K562 (cell line): ENCODE results near the gene TNPO3. TPM values are rescaled to one million over a fixed set of nuclear protein-coding genes. Genes with fewer than 3 reads are reported as not detected.

ENCODE experiments used
- ATAC-seq: fragments of 200-7000 bp; cut with Tn5 transposase; 3 replicates; pipeline ENCODE4 v1.9.1; 2020; ENCODE audit warnings: moderate library complexity
- BruUV-seq: library from RNA; stranded (reverse); fragments of 400-500 nt; replicated peaks from 2 replicates; lab custom pipeline; 2021; lab: Mats Ljungman, UMichigan
- CTCF ChIA-PET: fragments of 300-600 bp; formaldehyde crosslinking; extraction: SDS; loops from one replicate; lab custom pipeline; 2021; ENCODE audit warnings: low intra/inter-chr PET ratio; lab: Yijun Ruan, JAX
- POLR2A ChIA-PET: fragments of 300-600, 350-650 bp; sonication (Branson Sonifier 250); formaldehyde crosslinking; extraction: SDS; loops from one replicate; lab custom pipeline; 2021; ENCODE audit warnings: antibody characterized with exemption, inconsistent platforms; lab: Yijun Ruan, JAX
- DNase-seq, 4 experiments: peaks; one replicate each; pipeline versions ENCODE4 v3.0.0 to v3.0.0-alpha.2; 2011 to 2018; ENCODE audit warnings: low spot score in 3 of 4, mixed read lengths in 3 of 4; ENCODE audit errors: extremely low read depth in 1 of 4
- FAIRE-seq: peaks from 2 replicates; lab custom pipeline; 2011; peaks lifted over from hg19 to GRCh38; lab: Jason Lieb, UNC
- H2AFZ ChIP-seq: 2 replicates; pipeline ENCODE4 v1.6.0; 2011; ENCODE audit warnings: low read depth, low read length, control low read depth, inconsistent platforms
- H3K27ac ChIP-seq: fragments of 200-600 bp; 3 replicates; pipeline ENCODE4 v1.8.0; 2011; ENCODE audit warnings: low read depth, mild to moderate bottlenecking, control low read depth, inconsistent platforms, low read length, moderate library complexity, mixed read lengths; ENCODE audit errors: extremely low read depth
- H3K27me3 ChIP-seq, 2 experiments: fragments of 300-600 bp in 1 of 2; 2 replicates in 1 of 2; 3 replicates in 1 of 2; pipeline versions ENCODE4 v1.6.0 to v1.8.0; 2011; ENCODE audit warnings: inconsistent platforms in 2 of 2, low read length in 2 of 2, mild to moderate bottlenecking in 1 of 2, mixed read lengths in 1 of 2, moderate library complexity in 1 of 2; ENCODE audit not compliant: control insufficient read depth in 2 of 2, insufficient read depth in 2 of 2
- H3K36me3 ChIP-seq: fragments of 300-600 bp; 3 replicates; pipeline ENCODE4 v1.8.0; 2011; ENCODE audit warnings: mild to moderate bottlenecking, low read length, inconsistent platforms; ENCODE audit not compliant: control insufficient read depth, insufficient read depth
- H3K4me1 ChIP-seq, 2 experiments: fragments of 200-600 bp in 1 of 2; replicated peaks in 1 of 2; 2 replicates in 1 of 2; 3 replicates in 1 of 2; pipeline versions ENCODE4 v1.5.1 to v1.8.0; 2011; ENCODE audit warnings: inconsistent platforms in 2 of 2, low read length in 2 of 2, mild to moderate bottlenecking in 1 of 2, mixed read lengths in 1 of 2, moderate library complexity in 1 of 2; ENCODE audit not compliant: control insufficient read depth in 2 of 2, insufficient read depth in 2 of 2
- H3K4me2 ChIP-seq: 2 replicates; pipeline ENCODE4 v1.6.1; 2011; ENCODE audit warnings: low read length, control low read depth, inconsistent platforms, mixed read lengths; ENCODE audit not compliant: insufficient read depth
- H3K4me3 ChIP-seq: fragments of 200-600 bp; sonication (generic), shearing (Covaris generic); 2 replicates; pipeline ENCODE4 v1.5.1; 2016; ENCODE audit warnings: control low read depth, inconsistent platforms
- H3K79me2 ChIP-seq: fragments of 200-600 bp; 3 replicates; pipeline ENCODE4 v1.8.0; 2011; ENCODE audit warnings: low read length, inconsistent platforms; ENCODE audit not compliant: control insufficient read depth, insufficient read depth
- H3K9ac ChIP-seq, 2 experiments: 2 replicates each; pipeline versions ENCODE4 v1.6.0 to v1.6.1; 2011; ENCODE audit warnings: low read depth in 2 of 2, low read length in 2 of 2, control low read depth in 1 of 2, inconsistent platforms in 1 of 2, mild to moderate bottlenecking in 1 of 2, mixed read lengths in 1 of 2; ENCODE audit not compliant: insufficient read depth in 1 of 2
- H3K9me1 ChIP-seq: one replicate; pipeline ENCODE4 v1.6.0; 2011; ENCODE audit warnings: inconsistent platforms, mild to moderate bottlenecking, low read length, moderate library complexity; ENCODE audit not compliant: control insufficient read depth, insufficient read depth
- H3K9me3 ChIP-seq: replicated peaks from 2 replicates; pipeline ENCODE4 v1.5.1; 2011; ENCODE audit warnings: low read depth, low read length, inconsistent platforms; ENCODE audit not compliant: control insufficient read depth, insufficient read depth
- H4K20me1 ChIP-seq: replicated peaks from 2 replicates; pipeline ENCODE4 v1.6.1; 2011; ENCODE audit warnings: low read length, inconsistent platforms, mixed read lengths; ENCODE audit not compliant: control insufficient read depth, insufficient read depth
- C11orf30 ChIP-seq: fragments of 450-650 bp; IDR thresholded peaks from 2 replicates; pipeline ENCODE4 v1.6.1; 2016; ENCODE audit warnings: low read depth, mild to moderate bottlenecking
- KDM4B ChIP-seq, 2 experiments: fragments of 450-650 bp in 1 of 2; sonication (generic) in 1 of 2; IDR thresholded peaks; 2 replicates each; pipeline ENCODE4 v1.6.1; 2016 to 2017; ENCODE audit warnings: borderline replicate concordance in 2 of 2, antibody characterized with exemption in 1 of 2, low read depth in 1 of 2, mild to moderate bottlenecking in 1 of 2
- MAFG ChIP-seq: fragments of 450-650 bp; conservative IDR thresholded peaks from 2 replicates; pipeline ENCODE4 v1.6.1; 2016; ENCODE audit warnings: missing genetic modification characterization, missing compliant biosample characterization
- POLR2AphosphoS5 ChIP-seq: IDR thresholded peaks from 2 replicates; pipeline ENCODE4 v1.6.1; 2011; ENCODE audit warnings: mild to moderate bottlenecking, low read depth, low read length, moderate library complexity; ENCODE audit not compliant: control insufficient read depth, insufficient read depth
- TAF7 ChIP-seq: fragments of 450-650 bp; IDR thresholded peaks from 2 replicates; pipeline ENCODE4 v1.6.1; 2016; ENCODE audit warnings: missing genetic modification characterization, missing compliant biosample characterization
- ZNF316 ChIP-seq: fragments of 450-650 bp; IDR thresholded peaks from 2 replicates; pipeline ENCODE4 v1.6.1; 2016
- ZNF324 ChIP-seq: fragments of 250-450 bp; sonication (Bioruptor Pico); IDR thresholded peaks from 2 replicates; pipeline ENCODE4 v1.4.0; 2020; ENCODE audit warnings: mild to moderate bottlenecking
- ZNF707 ChIP-seq: fragments of 250-450 bp; sonication (Bioruptor Pico); conservative IDR thresholded peaks from 2 replicates; pipeline ENCODE4 v1.8.0; 2022; ENCODE audit warnings: inconsistent platforms, mild to moderate bottlenecking, moderate library complexity
- WGBS: fragments of 100-300 bp; shearing (Covaris generic); methylation state at CpG from one replicate; pipeline ENCODE4 v1.1.6; 2016; ENCODE audit warnings: low coverage, mixed read lengths; ENCODE audit not compliant: insufficient coverage; ENCODE audit errors: missing lambda C conversion rate; 5-methylcytosine and 5-hydroxymethylcytosine counted together
- in situ Hi-C: fragments of 300-500 bp; cut with MboI; formaldehyde crosslinking; loops from 4 replicates; pipeline ENCODE4 v1.15.0; 2018; ENCODE audit warnings: inconsistent platforms, mixed read lengths
- intact Hi-C: fragments of 100-400 bp; cut with micrococcal nuclease; formaldehyde crosslinking; loops from 2 replicates; pipeline ENCODE4 v1.14.2; 2022
- polyA plus RNA-seq, 8 experiments: library from polyadenylated mRNA; depleted of rRNA in 4 of 8; stranded (reverse) in 5 of 8; unstranded in 3 of 8; fragments of >200 nt; fragmentation: Nextera tagmentation in 2 of 8; fragmentation: Illumina TruSeq in 1 of 8; extraction: Ambion mirVana in 2 of 8; extraction: Trizol in 1 of 8; gene quantifications; 2 replicates each; pipeline versions ENCODE4 v1.2.1 to v1.2.3, GENCODE V29; 2011 to 2014; ENCODE audit warnings: inconsistent platforms in 1 of 8, missing spikeins in 1 of 8
- total RNA-seq, 7 experiments: library from RNA; depleted of rRNA in 6 of 7; stranded (reverse); fragments of >200 nt in 6 of 7; fragmentation: Illumina TruSeq in 2 of 7; extraction: Trizol in 2 of 7; gene quantifications; 2 replicates each; pipeline versions ENCODE4 v1.2.1 to v1.2.3, GENCODE V29; 2011 to 2021; ENCODE audit warnings: low replicate concordance in 1 of 7
- TF ChIP-seq, protein P1 (sequence below): IDR thresholded peaks from 3 replicates; pipeline ENCODE4 v1.6.1; 2011; ENCODE audit warnings: borderline replicate concordance, mild to moderate bottlenecking; ENCODE audit not compliant: insufficient read length, insufficient read depth
- TF ChIP-seq, protein P2 (sequence below): fragments of 250-450 bp; sonication (Bioruptor Pico); IDR thresholded peaks from 2 replicates; pipeline ENCODE4 v1.9.0; 2021; ENCODE audit warnings: mild to moderate bottlenecking
- TF ChIP-seq, protein P3 (sequence below): fragments of 450-650 bp; IDR thresholded peaks from 2 replicates; pipeline ENCODE4 v1.7.1; 2018; ENCODE audit warnings: mild to moderate bottlenecking, low read depth; ENCODE audit not compliant: partially characterized antibody

TNPO3 gene
- total and polyA plus RNA-seq, 9 of the 15 experiments (the other 6 are each of a cell fraction or from before 2014, with no cell fraction given), result 35.8 to 125 (median 110) TPM

DNA sequence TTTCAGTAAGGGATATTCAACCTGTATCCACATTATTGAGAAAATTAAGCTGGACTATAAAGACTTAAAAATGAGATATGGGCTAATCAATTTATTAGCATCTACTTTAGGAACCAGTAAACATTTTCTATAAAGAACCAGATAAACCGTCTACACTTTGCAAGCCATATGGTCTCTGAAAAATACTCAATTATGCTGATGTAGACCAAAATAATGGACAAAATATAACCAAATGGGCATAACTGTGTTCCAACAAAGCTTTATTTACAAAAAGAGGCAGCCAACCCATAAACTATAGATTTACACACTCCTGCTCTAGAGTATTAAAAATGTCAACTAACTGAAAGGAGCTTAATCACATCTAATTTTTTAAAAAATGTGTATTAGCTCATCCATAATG lies 42.3 kb downstream of the TNPO3 start:
- no peak for FAIRE-seq
- Histone ChIP-seq H3K4me1 (no peaks in the 10 kb centered on the region), H3K4me2 (no peak overlapping the region), H3K4me3 (no peak overlapping the region), H4K20me1 (no peaks in the 10 kb centered on the region; the same call in 1 of the 2 replicates), H3K9ac (no peak overlapping the region), H3K9me1 (no peaks in the 10 kb centered on the region), H3K36me3 (peaks cover 89% of the 10 kb centered on the region), H2AFZ (no peak overlapping the region), H3K27ac (no peak overlapping the region), H3K27me3 (no peaks in the 10 kb centered on the region), H3K9me3 (no peaks in the 10 kb centered on the region), H3K79me2 (peaks cover 50% of the 10 kb centered on the region)
- BruUV-seq, result no TSS peak
- ChIA-PET CTCF (no interaction called here), POLR2A (interaction anchor here (0.7 to 2.7 kb wide), 3 partner anchors 10 to 52 kb away, joined by 3 to 14 read pairs (median 4); no protein-coding TSS in a partner anchor)
- WGBS, result 80% methylated on average over 1 of the region's 1 CpG
- TF ChIP-seq C11orf30, result peak; percentile 68; the same call in 1 of the 2 replicates
- peak; percentile 78 for TF ChIP-seq ZNF316
- TF ChIP-seq MAFG (tag), result peak; percentile 54
- no peak for TF ChIP-seq KDM4B (IDR thresholded peaks at IDR 0.05; ENCODE audit: borderline replicate concordance in 2 of 2, low read depth in 1 of 2)
- no peak for DNase-seq
- in situ Hi-C loops, result no loop called here
- intact Hi-C loops, result loop anchor here (5.0 kb wide), 1 partner anchor 80 kb away; no protein-coding TSS in a partner anchor
- no peak for ATAC-seq

DNA sequence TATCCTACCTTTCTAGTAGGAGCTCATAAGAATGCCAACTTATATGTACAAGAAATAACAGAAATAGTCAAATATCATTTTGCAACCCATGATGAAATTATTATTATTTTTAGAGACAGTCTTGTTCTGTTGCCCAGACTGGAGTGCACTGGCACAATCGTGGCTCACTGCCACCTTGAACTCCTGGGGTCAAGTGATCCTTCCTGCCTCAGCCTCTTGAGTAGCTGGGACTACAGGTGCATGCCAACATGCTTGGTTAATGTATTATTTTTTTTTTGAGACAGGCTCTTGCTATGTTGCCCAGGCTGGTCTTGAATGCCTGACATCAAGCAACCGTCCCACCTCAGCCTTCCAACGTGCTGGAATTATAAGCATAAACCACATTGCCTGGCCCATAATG lies 44.8 kb downstream of the TNPO3 start:
- Histone ChIP-seq H3K4me3 (no peak overlapping the region), H3K4me2 (no peak overlapping the region), H3K79me2 (peaks cover 54% of the 10 kb centered on the region), H3K27me3 (no peaks in the 10 kb centered on the region), H3K9me3 (no peaks in the 10 kb centered on the region), H3K27ac (no peak overlapping the region), H4K20me1 (no peaks in the 10 kb centered on the region; the same call in 1 of the 2 replicates), H3K4me1 (no peaks in the 10 kb centered on the region), H3K9ac (no peak overlapping the region), H3K36me3 (peaks cover 86% of the 10 kb centered on the region), H2AFZ (no peak overlapping the region), H3K9me1 (no peaks in the 10 kb centered on the region)
- ATAC-seq, result no peak
- POLR2A ChIA-PET, result interaction anchor here (0.6 to 1.7 kb wide), 3 partner anchors 10 to 21 kb away, joined by 3 to 13 read pairs (median 4); no protein-coding TSS in a partner anchor
- intact Hi-C loops (loop anchor here (5.0 kb wide), 1 partner anchor 82 kb away; no protein-coding TSS in a partner anchor), in situ Hi-C loops (no loop called here)
- no peak for FAIRE-seq
- CTCF ChIA-PET, result no interaction called here
- WGBS, result 90% methylated on average over 3 of the region's 3 CpGs
- DNase-seq, result no peak
- no TSS peak for BruUV-seq
- TF ChIP-seq, protein P1, sequence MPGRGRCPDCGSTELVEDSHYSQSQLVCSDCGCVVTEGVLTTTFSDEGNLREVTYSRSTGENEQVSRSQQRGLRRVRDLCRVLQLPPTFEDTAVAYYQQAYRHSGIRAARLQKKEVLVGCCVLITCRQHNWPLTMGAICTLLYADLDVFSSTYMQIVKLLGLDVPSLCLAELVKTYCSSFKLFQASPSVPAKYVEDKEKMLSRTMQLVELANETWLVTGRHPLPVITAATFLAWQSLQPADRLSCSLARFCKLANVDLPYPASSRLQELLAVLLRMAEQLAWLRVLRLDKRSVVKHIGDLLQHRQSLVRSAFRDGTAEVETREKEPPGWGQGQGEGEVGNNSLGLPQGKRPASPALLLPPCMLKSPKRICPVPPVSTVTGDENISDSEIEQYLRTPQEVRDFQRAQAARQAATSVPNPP, result no peak
- TF ChIP-seq ZNF707 (CRISPR knock-in tag) (no peak), TAF7 (tag) (no peak), ZNF324 (CRISPR knock-in tag) (no peak), POLR2AphosphoS5 (no peak)
- TF ChIP-seq, protein P2, sequence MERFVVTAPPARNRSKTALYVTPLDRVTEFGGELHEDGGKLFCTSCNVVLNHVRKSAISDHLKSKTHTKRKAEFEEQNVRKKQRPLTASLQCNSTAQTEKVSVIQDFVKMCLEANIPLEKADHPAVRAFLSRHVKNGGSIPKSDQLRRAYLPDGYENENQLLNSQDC (CRISPR knock-in tag), result no peak
- TF ChIP-seq, protein P3, sequence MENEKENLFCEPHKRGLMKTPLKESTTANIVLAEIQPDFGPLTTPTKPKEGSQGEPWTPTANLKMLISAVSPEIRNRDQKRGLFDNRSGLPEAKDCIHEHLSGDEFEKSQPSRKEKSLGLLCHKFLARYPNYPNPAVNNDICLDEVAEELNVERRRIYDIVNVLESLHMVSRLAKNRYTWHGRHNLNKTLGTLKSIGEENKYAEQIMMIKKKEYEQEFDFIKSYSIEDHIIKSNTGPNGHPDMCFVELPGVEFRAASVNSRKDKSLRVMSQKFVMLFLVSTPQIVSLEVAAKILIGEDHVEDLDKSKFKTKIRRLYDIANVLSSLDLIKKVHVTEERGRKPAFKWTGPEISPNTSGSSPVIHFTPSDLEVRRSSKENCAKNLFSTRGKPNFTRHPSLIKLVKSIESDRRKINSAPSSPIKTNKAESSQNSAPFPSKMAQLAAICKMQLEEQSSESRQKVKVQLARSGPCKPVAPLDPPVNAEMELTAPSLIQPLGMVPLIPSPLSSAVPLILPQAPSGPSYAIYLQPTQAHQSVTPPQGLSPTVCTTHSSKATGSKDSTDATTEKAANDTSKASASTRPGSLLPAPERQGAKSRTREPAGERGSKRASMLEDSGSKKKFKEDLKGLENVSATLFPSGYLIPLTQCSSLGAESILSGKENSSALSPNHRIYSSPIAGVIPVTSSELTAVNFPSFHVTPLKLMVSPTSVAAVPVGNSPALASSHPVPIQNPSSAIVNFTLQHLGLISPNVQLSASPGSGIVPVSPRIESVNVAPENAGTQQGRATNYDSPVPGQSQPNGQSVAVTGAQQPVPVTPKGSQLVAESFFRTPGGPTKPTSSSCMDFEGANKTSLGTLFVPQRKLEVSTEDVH, result no peak
